Activated CD4-positive, alpha-beta T cell treated with anti-CD3 and anti-CD28 coated beads, Interleukin-2, amount 50 U/mL, for 48 hours (primary cell): ENCODE data around the gene FAM168A.
"Not testable (repeated sequence)": the region's sequence is repeated elsewhere in the genome, so short reads cannot be mapped to it uniquely, and the experiment has no call there.

Source experiments
- DNase-seq, 2 experiments: peaks; one replicate each; pipeline ENCODE4 v3.0.0-alpha.2; 2020

The FAM168A gene

DNA sequence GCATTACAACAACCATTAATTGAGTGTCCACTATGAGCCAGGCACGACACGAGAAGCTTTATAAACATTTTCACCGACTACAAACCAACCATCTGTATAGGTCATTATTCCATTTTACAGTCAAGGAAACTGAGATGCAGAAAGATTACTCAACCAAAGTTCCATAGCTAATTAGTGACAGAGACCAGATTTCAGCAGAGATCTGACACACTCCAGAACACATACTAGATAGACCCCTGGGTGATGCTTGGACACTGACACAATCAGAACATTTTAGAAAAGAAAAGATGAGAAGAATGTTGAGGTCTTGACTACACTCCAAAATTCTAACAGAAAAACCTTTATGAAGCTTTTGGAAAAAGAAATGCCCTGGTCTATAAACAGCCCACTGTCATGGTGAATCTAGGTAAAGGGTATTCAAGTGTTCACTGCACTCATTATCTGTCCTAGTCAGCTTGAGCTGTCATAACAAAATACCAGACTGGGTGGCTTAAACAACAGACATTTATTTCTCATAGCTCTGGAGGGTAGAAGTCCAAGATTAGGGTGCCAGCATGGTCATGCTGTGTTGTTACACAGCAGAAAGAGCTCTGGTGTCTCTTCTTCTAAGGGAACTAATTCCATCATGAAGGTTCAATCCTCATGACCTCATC is 132.8 kb downstream of the FAM168A start:
- DNase-seq = no peak

DNA sequence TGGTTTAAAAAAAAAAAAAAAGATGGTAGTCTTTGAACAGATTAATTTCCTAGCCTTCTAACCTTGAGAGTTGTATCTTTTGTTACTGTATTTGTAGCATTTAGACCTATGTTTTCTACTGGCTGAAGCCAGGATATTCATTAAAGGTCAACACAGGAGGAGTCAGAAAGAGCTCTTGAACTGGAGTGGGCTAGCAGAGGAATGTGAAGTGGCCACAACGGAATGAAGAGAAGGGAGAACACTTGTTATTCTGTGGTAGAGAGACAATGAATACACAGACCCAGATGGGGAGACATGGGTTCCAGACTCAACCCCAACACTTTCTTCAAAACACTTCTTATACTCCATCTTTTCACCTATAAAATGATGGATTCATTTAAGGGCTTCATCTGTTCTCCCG is 133.6 kb downstream of the FAM168A start:
- no peak for DNase-seq

DNA sequence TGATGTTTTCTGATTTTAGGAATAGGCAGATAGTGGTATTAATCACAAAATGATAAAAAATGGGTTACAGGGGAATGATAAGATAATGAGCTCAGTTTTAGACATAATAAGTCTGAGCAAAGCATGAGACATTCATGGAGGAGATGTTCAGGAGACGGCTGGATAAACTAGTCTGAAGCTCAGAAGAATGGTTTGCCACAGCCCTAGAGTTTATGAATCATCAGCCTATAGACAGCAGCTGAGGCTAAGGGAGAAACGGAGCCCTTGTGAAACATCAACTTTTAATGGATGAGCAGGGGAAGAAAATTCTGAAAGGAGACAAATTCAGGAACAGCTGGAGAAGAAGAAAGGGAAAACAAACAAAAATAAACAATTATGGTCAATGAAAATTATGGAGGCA is 134.6 kb downstream of the FAM168A start:
- DNase-seq = no peak

- no peak for DNase-seq
Observed at GRCh38 chr11:73461964-73462363, 135.9 kb downstream of the FAM168A start.

- DNase-seq = no peak
Observed at GRCh38 chr11:73461335-73461840, 136.5 kb downstream of the FAM168A start.

- DNase-seq = no peak
Observed at GRCh38 chr11:73458201-73458600, 139.7 kb downstream of the FAM168A start.

DNA sequence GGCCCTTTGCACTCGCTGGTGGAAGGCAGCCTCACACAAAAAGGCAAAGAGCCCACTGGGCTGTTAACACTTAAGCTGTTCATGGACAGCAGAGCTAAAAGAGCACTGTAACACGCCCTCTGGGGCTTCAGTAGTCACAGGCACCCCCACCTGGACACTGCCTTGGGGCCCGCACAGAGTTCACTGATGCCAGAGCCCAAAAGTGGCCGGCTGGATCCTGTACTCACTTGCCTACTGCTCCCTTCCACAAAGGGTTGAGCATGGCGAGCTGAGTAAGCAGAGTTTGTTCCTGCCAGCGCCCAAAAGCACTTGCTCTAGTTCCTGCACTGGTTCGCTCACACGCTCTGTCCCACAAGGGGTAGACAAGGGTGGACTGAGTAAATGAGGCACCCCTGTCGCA is 142.9 kb downstream of the FAM168A start:
- DNase-seq = no peak

- no peak for DNase-seq
Observed at GRCh38 chr11:73453562-73453961, 144.3 kb downstream of the FAM168A start.

DNA sequence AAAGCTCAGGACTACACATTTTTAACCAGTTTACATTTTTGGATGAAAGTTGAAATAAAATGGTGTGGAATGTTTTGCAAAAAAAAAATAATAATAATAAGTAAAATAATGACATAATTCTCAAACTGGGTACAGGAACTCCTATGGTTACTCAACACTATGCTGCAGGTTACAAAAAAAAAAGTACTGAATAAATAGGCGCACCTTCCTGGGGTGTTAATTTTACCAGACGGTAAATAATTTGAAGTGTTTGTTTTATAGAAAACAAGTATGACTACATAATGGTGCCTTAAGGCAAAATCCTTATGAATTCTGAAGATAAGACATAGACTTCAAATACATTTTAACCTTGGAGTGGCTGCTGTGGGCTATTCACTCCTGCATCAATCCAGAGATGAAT is 145.2 kb downstream of the FAM168A start:
- no peak for DNase-seq

GRCh38 chr11:73451896-73452295 is 146.0 kb downstream of the FAM168A start:
- no peak for DNase-seq

DNA sequence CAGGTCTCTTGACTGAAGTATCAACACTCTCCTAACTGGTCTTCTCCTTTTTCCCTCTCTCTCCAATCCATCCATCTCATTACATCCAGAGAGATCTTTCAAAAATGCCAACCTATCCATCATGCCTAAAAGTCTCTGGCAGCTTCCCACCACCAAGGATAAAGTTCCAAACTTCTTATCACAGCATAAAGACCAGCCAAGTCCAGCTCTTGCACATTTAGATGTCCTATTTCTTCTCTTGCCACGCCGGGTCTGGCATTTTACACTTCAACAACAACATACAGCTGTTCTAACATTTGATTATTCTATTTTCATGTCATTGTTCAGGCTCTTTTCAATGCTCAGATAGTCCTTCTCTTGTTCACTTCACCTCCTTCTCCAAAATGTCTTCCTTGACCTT is 151.1 kb downstream of the FAM168A start:
- no peak for DNase-seq

DNA sequence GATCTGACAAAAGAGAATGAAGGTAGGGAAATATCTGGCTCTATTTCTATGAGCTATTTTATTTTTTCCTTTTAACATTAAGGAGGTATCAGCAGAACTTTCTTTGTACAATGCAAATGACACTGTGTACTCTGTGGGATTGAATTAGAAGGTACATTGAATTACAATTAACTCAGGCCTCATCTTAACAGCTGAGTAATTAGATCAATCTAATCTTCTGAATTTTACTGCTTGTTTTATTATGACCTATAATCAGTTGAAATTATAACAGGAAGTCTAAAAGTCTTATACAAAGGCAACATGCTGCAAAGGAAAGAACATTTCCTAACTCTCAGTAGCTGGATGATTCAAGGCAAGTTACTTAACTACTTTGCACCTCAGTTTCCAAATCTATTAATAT is 151.9 kb downstream of the FAM168A start:
- no peak for DNase-seq

DNA sequence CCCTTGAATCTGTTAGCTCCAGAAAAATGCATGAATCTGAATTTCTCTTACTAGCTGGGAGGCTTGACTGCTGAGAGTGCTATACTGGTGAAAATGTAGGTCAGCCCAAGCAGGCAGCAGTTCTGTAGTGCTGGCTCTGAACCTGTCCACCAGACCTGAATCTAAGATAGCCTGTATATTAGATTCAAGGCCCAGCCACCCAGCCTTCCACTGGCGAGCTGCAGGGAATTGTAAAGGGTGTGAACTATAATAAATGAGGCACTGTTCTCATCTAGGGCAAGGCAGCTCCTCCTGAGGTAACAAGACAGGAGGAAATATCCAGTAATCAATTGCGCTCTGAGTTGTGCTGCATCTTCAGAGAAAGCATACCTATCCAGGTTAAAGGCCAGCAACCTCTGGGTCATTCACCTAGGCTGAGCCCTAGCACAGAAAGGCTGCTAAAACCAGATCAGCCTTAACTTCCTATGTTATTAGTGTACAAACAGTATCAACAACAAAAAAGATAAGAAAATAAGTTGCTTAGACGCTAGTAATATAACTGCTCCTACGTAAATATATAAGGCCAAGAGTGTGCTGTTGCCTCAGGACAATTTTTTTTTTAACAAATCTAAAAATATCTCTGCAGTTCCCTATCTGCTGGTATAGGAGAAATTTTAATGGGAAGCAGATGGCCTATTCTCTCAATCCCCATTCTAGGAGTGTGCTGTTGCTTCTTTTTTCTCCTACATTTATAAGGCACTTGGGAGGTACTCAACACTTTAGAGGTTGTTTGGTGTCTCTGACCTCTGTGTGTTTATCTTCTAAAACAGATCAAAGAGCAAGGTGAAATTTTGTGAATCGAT is 158.7 kb downstream of the FAM168A start:
- no peak for DNase-seq

GRCh38 chr11:73436859-73437258 is 161.1 kb downstream of the FAM168A start:
- DNase-seq = not testable (repeated sequence)

- DNase-seq = no peak
Observed at GRCh38 chr11:73431396-73431795, 166.5 kb downstream of the FAM168A start.

DNA sequence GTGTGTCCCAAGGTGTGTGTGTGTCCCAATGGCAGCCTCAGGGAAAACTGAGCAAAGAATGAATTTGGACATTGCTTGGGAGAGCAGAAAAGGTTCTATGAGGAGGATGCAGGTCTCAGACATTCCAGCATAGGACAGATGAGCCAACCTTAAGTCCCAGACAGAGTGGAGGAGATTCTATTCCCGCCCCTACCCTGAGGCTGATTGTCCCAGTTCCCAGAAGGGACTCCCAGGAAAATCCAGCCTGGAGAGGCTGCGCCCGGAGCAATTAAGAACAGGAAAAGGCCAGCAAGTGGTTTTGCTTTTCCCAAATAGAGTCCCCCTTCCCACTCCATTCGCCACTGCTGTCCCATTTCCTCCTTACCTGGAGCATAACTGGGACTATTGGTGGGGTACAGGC is 167.6 kb downstream of the FAM168A start:
- DNase-seq = no peak

- DNase-seq = no peak
Observed at GRCh38 chr11:73429121-73429750, 168.7 kb downstream of the FAM168A start.

GRCh38 chr11:73428699-73429098 is 169.2 kb downstream of the FAM168A start:
- DNase-seq = no peak

- no peak for DNase-seq
Observed at GRCh38 chr11:73428227-73428626, 169.7 kb downstream of the FAM168A start.

GRCh38 chr11:73426219-73426850 is 171.6 kb downstream of the FAM168A start:
- DNase-seq = no peak

DNA sequence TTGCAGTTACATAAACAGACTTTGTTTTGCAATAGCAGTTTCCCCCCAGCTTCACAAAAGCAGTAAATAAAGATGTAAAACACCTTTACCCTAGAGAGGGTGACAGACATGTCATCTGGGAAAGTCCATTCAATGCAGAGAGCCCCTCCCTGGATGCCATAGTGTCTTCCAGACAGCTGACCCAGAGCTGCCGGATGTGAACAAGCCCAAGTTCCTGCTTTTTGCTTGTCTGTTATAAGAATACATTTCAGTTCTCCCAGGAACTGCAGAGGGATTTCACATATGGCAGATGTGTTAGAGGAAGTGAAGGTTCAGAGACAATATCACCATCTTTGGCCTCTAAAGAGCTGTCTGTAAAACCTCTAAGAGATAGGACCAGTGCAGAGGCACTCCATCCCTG is 172.8 kb downstream of the FAM168A start:
- DNase-seq = no peak

DNA sequence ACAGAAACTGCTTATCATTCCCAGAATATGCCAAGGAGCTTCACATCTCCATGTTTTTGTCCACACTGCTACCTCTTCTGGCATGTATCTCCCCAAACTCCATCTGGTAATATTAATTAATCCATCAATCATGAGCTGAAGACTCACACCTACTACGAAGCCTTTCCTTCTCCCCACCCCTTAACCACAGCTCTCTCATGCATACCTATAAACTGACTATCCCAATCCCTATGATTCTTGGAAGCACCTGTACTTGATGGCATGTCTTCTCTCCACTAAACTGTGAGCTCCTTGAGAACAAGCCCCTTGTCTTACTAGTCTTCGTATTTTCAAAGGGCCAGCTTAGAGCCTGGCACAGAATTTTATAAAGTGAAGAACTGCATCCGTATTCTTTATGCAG is 174.4 kb downstream of the FAM168A start:
- no peak for DNase-seq

- DNase-seq = no peak
Observed at GRCh38 chr11:73422886-73423285, 175.0 kb downstream of the FAM168A start.
